GM19025 (cell line): Measurements from ENCODE around the gene SLC9B1.
"Not testable (repeated sequence)": the region's sequence is repeated elsewhere in the genome, so short reads cannot be mapped to it uniquely, and the experiment has no call there.

Experiments
- ATAC-seq: cut with Tn5 transposase; IDR thresholded peaks from one replicate; pipeline ENCODE4 v1.9.1; 2021; ENCODE audit warnings: mild to moderate bottlenecking, low read depth, moderate library complexity; ENCODE audit not compliant: unreplicated experiment

The SLC9B1 gene

GRCh38 chr4:102878901-102879300 is 140.6 kb downstream of the SLC9B1 start:
- ATAC-seq: no peak

GRCh38 chr4:102878349-102878748 is 141.2 kb downstream of the SLC9B1 start:
- not testable (repeated sequence) for ATAC-seq

- not testable (repeated sequence) for ATAC-seq
Measured at GRCh38 chr4:102877477-102878106, 141.9 kb downstream of the SLC9B1 start.

GRCh38 chr4:102871772-102872171 is 147.7 kb downstream of the SLC9B1 start:
- no peak for ATAC-seq

- no peak for ATAC-seq
Measured at GRCh38 chr4:102869569-102870197, 149.8 kb downstream of the SLC9B1 start.

- peak; percentile 85 for ATAC-seq
Measured at GRCh38 chr4:102868781-102869568, 150.5 kb downstream of the SLC9B1 start, which contains the start of gene CISD2. Gene CISD2 (plus strand): TSS chr4:102868992. CDS start chr4:102869085, 93 bp downstream.

GRCh38 chr4:102868153-102868780 is 151.2 kb downstream of the SLC9B1 start:
- ATAC-seq: no peak

- peak; percentile 8 for ATAC-seq
Measured at GRCh38 chr4:102867278-102868152, 152.0 kb downstream of the SLC9B1 start.

- ATAC-seq: not testable (repeated sequence)
Measured at GRCh38 chr4:102865327-102865726, 154.2 kb downstream of the SLC9B1 start.

- ATAC-seq: no peak
Measured at GRCh38 chr4:102862747-102863146, 156.8 kb downstream of the SLC9B1 start.

- no peak for ATAC-seq
Measured at GRCh38 chr4:102862016-102862415, 157.5 kb downstream of the SLC9B1 start.

- no peak for ATAC-seq
Measured at GRCh38 chr4:102860611-102861324, 158.7 kb downstream of the SLC9B1 start.

- ATAC-seq: no peak
Measured at GRCh38 chr4:102858828-102859464, 160.6 kb downstream of the SLC9B1 start.
